ELF-1 (cell line): ENCODE measurements around the gene SERTAD4.
A peak's percentile ranks its signal among the peaks of the same experiment; 100 is the strongest.

ENCODE experiments used
- DNase-seq: peaks from one replicate; pipeline ENCODE4 v3.0.0-alpha.2; 2016; ENCODE audit warnings: low read depth, low spot score

The SERTAD4 gene

GRCh38 chr1:210260096-210260495, 27.5 kb downstream of the SERTAD4 start:
- no peak for DNase-seq

GRCh38 chr1:210262167-210262896, 29.7 kb downstream of the SERTAD4 start:
- no peak for DNase-seq

GRCh38 chr1:210262897-210263272, 30.3 kb downstream of the SERTAD4 start:
- DNase-seq = no peak

- DNase-seq = no peak
Measured at GRCh38 chr1:210263963-210264362, 31.4 kb downstream of the SERTAD4 start.

GRCh38 chr1:210264496-210265380, 32.1 kb downstream of the SERTAD4 start:
- peak; percentile 44 for DNase-seq

- DNase-seq = peak; percentile 81
Measured at GRCh38 chr1:210265392-210265955, 32.9 kb downstream of the SERTAD4 start.

- DNase-seq = no peak
Measured at GRCh38 chr1:210269981-210270380, 37.4 kb downstream of the SERTAD4 start.

GRCh38 chr1:210272666-210273065, 40.1 kb downstream of the SERTAD4 start:
- DNase-seq = peak; percentile 94

- no peak for DNase-seq
Measured at GRCh38 chr1:210280221-210280620, 47.6 kb downstream of the SERTAD4 start.

GRCh38 chr1:210288116-210288515, 55.5 kb downstream of the SERTAD4 start:
- DNase-seq = no peak

- no peak for DNase-seq
Measured at GRCh38 chr1:210289248-210289647, 56.7 kb downstream of the SERTAD4 start.

- no peak for DNase-seq
Measured at GRCh38 chr1:210291081-210291764, 58.6 kb downstream of the SERTAD4 start.

- no peak for DNase-seq
Measured at GRCh38 chr1:210291786-210292230, 59.2 kb downstream of the SERTAD4 start.

- peak; percentile 92 for DNase-seq
Measured at GRCh38 chr1:210292231-210292871, 59.8 kb downstream of the SERTAD4 start.

GRCh38 chr1:210293171-210293607, 60.6 kb downstream of the SERTAD4 start:
- DNase-seq = peak; percentile 22

- peak; percentile 90 for DNase-seq
Measured at GRCh38 chr1:210294999-210295745, 62.6 kb downstream of the SERTAD4 start.
